ENCODE results near the gene FBXL16.
"Not testable (repeated sequence)": the region's sequence is repeated elsewhere in the genome, so short reads cannot be mapped to it uniquely, and the experiment has no call there.

The FBXL16 gene

GRCh38 chr16:693766-694165, 11.8 kb downstream of the FBXL16 start:
- no peak for DNase-seq (ENCODE audit: low read depth in 2 of 2, low spot score in 1 of 2)

GRCh38 chr16:693364-693763, 12.2 kb downstream of the FBXL16 start:
- DNase-seq (ENCODE audit: low read depth in 2 of 2, low spot score in 1 of 2): no peak

- DNase-seq (ENCODE audit: low read depth in 2 of 2, low spot score in 1 of 2): no peak
Measured at GRCh38 chr16:692356-693108, 13.1 kb downstream of the FBXL16 start.

GRCh38 chr16:691242-691641, 14.4 kb downstream of the FBXL16 start:
- DNase-seq (ENCODE audit: low read depth in 2 of 2, low spot score in 1 of 2): not testable (repeated sequence)

GRCh38 chr16:689175-689897, 16.3 kb downstream of the FBXL16 start:
- DNase-seq (ENCODE audit: low read depth in 2 of 2, low spot score in 1 of 2): no peak

GRCh38 chr16:687499-687898, 18.1 kb downstream of the FBXL16 start:
- DNase-seq (ENCODE audit: low read depth in 2 of 2, low spot score in 1 of 2): no peak

GRCh38 chr16:686459-687260, 18.9 kb downstream of the FBXL16 start:
- no peak for DNase-seq (ENCODE audit: low read depth in 2 of 2, low spot score in 1 of 2)

- DNase-seq (ENCODE audit: low read depth in 2 of 2, low spot score in 1 of 2): no peak
Measured at GRCh38 chr16:685967-686366, 19.6 kb downstream of the FBXL16 start.

- no peak for DNase-seq (ENCODE audit: low read depth in 2 of 2, low spot score in 1 of 2)
Measured at GRCh38 chr16:684961-685696, 20.5 kb downstream of the FBXL16 start.

GRCh38 chr16:684071-684794, 21.4 kb downstream of the FBXL16 start, which contains the start of gene JMJD8:
JMJD8 (minus strand) TSS chr16:684334; CDS start chr16:684319, 15 bp downstream.
- peak; percentile 88 to 91 for DNase-seq (ENCODE audit: low read depth in 2 of 2, low spot score in 1 of 2)

- no peak for DNase-seq (ENCODE audit: low read depth in 2 of 2, low spot score in 1 of 2)
Measured at GRCh38 chr16:683396-684070, 22.1 kb downstream of the FBXL16 start.

- DNase-seq (ENCODE audit: low read depth in 2 of 2, low spot score in 1 of 2): no peak
Measured at GRCh38 chr16:682493-683395, 22.9 kb downstream of the FBXL16 start.

- no peak for DNase-seq (ENCODE audit: low read depth in 2 of 2, low spot score in 1 of 2)
Measured at GRCh38 chr16:681746-682427, 23.7 kb downstream of the FBXL16 start.

- no peak for DNase-seq (ENCODE audit: low read depth in 2 of 2, low spot score in 1 of 2)
Measured at GRCh38 chr16:680967-681745, 24.4 kb downstream of the FBXL16 start.

GRCh38 chr16:680625-680945, 25.0 kb downstream of the FBXL16 start:
- DNase-seq (ENCODE audit: low read depth in 2 of 2, low spot score in 1 of 2): no peak

GRCh38 chr16:679814-680624, 25.6 kb downstream of the FBXL16 start, which contains the start of gene STUB1:
STUB1 (plus strand) TSS chr16:680410; CDS start chr16:680526, 116 bp downstream.
- peak; percentile 65 to 80 for DNase-seq (ENCODE audit: low read depth in 2 of 2, low spot score in 1 of 2)

All from stimulated activated CD8-positive, alpha-beta memory T cell treated with anti-CD3 and anti-CD28 coated beads, Interleukin-4, amount 100 ng/mL, for 1 hour (primary cell).